ENCODE measurements around the gene MIDN.

Gene MIDN

GRCh38 chr19:1270854-1271527 lies 22.6 kb downstream of the MIDN start:
- no peak for DNase-seq

GRCh38 chr19:1271528-1272422 lies 23.4 kb downstream of the MIDN start:
- DNase-seq, result no peak

GRCh38 chr19:1272423-1273262 lies 24.3 kb downstream of the MIDN start:
- no peak for DNase-seq

GRCh38 chr19:1273263-1274041 lies 25.1 kb downstream of the MIDN start:
- no peak for DNase-seq

- no peak for DNase-seq
Measured at GRCh38 chr19:1274081-1274851, 25.9 kb downstream of the MIDN start.

- DNase-seq, result no peak
Measured at GRCh38 chr19:1274852-1275259, 26.5 kb downstream of the MIDN start.

- DNase-seq, result peak; percentile 93 to 99 (median 95)
Measured at GRCh38 chr19:1275260-1275975, 27.0 kb downstream of the MIDN start, which contains the start of gene FAM174C. Gene FAM174C, plus strand, starts transcription at chr19:1275530. Its CDS starts 20 bp downstream, at chr19:1275550.

- no peak for DNase-seq
Measured at GRCh38 chr19:1275976-1276627, 27.7 kb downstream of the MIDN start.

- no peak for DNase-seq
Measured at GRCh38 chr19:1276628-1277022, 28.2 kb downstream of the MIDN start.

GRCh38 chr19:1277061-1277460 lies 28.7 kb downstream of the MIDN start:
- no peak for DNase-seq

- DNase-seq, result no peak
Measured at GRCh38 chr19:1278074-1278473, 29.7 kb downstream of the MIDN start.

- DNase-seq, result no peak
Measured at GRCh38 chr19:1278713-1279660, 30.6 kb downstream of the MIDN start.

- DNase-seq, result peak; percentile 56 to 78 (median 68)
Measured at GRCh38 chr19:1279782-1280341, 31.5 kb downstream of the MIDN start.

- DNase-seq, result no peak
Measured at GRCh38 chr19:1280636-1281568, 32.5 kb downstream of the MIDN start.

GRCh38 chr19:1281569-1282287 lies 33.3 kb downstream of the MIDN start:
- no peak for DNase-seq

GRCh38 chr19:1282588-1283206 lies 34.3 kb downstream of the MIDN start:
- DNase-seq, result no peak

All from T-helper 1 cell (primary cell).